MV-4-11 (cell line): ENCODE results near the gene RTBDN.

ENCODE experiments used
- DNase-seq: peaks from one replicate; lab custom pipeline; 2025; lab: John Stamatoyannopoulos, UW

RTBDN gene

GRCh38 chr19:12792051-12792852, 42.1 kb downstream of the RTBDN start:
- peak; percentile 78 for DNase-seq

GRCh38 chr19:12791345-12792050, 42.9 kb downstream of the RTBDN start, which contains the start of gene JUNB:
Gene JUNB (plus strand): TSS chr19:12791486. CDS start chr19:12791772, 286 bp downstream.
- peak; percentile 96 for DNase-seq

- DNase-seq: no peak
Observed at GRCh38 chr19:12790628-12791344, 43.6 kb downstream of the RTBDN start.

- DNase-seq: peak; percentile 98
Observed at GRCh38 chr19:12789904-12790619, 44.3 kb downstream of the RTBDN start.

GRCh38 chr19:12789098-12789903, 45.1 kb downstream of the RTBDN start:
- peak; percentile 46 for DNase-seq

- DNase-seq: peak; percentile 55
Observed at GRCh38 chr19:12788682-12789097, 45.7 kb downstream of the RTBDN start.

- DNase-seq: peak; percentile 22
Observed at GRCh38 chr19:12788042-12788681, 46.2 kb downstream of the RTBDN start.

GRCh38 chr19:12787458-12787857, 46.9 kb downstream of the RTBDN start:
- DNase-seq: no peak

- no peak for DNase-seq
Observed at GRCh38 chr19:12786952-12787351, 47.4 kb downstream of the RTBDN start.

GRCh38 chr19:12786141-12786870, 48.1 kb downstream of the RTBDN start:
- DNase-seq: peak; percentile 91

- peak; percentile 84 for DNase-seq
Observed at GRCh38 chr19:12785431-12786031, 48.8 kb downstream of the RTBDN start.

GRCh38 chr19:12784871-12785430, 49.4 kb downstream of the RTBDN start:
- DNase-seq: peak; percentile 80

GRCh38 chr19:12784394-12784870, 49.9 kb downstream of the RTBDN start:
- DNase-seq: no peak

GRCh38 chr19:12783849-12784393, 50.5 kb downstream of the RTBDN start:
- DNase-seq: no peak

GRCh38 chr19:12783291-12783848, 51.0 kb downstream of the RTBDN start:
- DNase-seq: no peak

- DNase-seq: peak; percentile 89
Observed at GRCh38 chr19:12782424-12783290, 51.7 kb downstream of the RTBDN start.

GRCh38 chr19:12782174-12782423, 52.3 kb downstream of the RTBDN start:
- no peak for DNase-seq
